HFFc6 (cell line): ENCODE measurements around the gene NOS1. TPM values are rescaled to one million over a fixed set of nuclear protein-coding genes. Genes with fewer than 3 reads are reported as not detected.
"Not testable (repeated sequence)": the region's sequence is repeated elsewhere in the genome, so short reads cannot be mapped to it uniquely, and the experiment has no call there.

Source experiments
- DNase-seq: peaks from one replicate; pipeline ENCODE4 v3.0.0-alpha.2; 2018
- H3K27ac Mint-ChIP-seq: 2 replicates; pipeline ENCODE4 v1.8.0; 2020; ENCODE audit warnings: mild to moderate bottlenecking, mixed read lengths
- H3K27me3 Mint-ChIP-seq: 2 replicates; pipeline ENCODE4 v1.8.0; 2021; ENCODE audit warnings: mild to moderate bottlenecking, moderate library complexity, mixed read lengths; ENCODE audit not compliant: insufficient read depth
- H3K36me3 Mint-ChIP-seq: 2 replicates; pipeline ENCODE4 v1.8.0; 2021; ENCODE audit warnings: low read depth, mixed read lengths
- H3K4me1 Mint-ChIP-seq: 2 replicates; pipeline ENCODE4 v1.8.0; 2020; ENCODE audit warnings: low read depth, mixed read lengths
- H3K4me3 Mint-ChIP-seq: 2 replicates; pipeline ENCODE4 v1.8.0; 2020; ENCODE audit warnings: mild to moderate bottlenecking, moderate library complexity, mixed read lengths
- H3K9me3 Mint-ChIP-seq: 2 replicates; pipeline ENCODE4 v1.8.0; 2020; ENCODE audit warnings: mild to moderate bottlenecking, mixed read lengths
- total RNA-seq, 6 experiments: library from RNA; stranded (reverse); fragmentation: NEBNext Ultra II Directional; extraction: Animal tissue kit (Norgen Biotek cat#: 25700); gene quantifications; 2 replicates in 1 of 6; 3 replicates in 5 of 6; pipeline ENCODE4 v1.2.3, GENCODE V29; 2021
- TF ChIP-seq, protein P1 (sequence below): fragments of 200-600 bp; sonication (generic); IDR thresholded peaks from 2 replicates; pipeline ENCODE4 v1.5.0; 2021; ENCODE audit warnings: antibody characterized with exemption, mild to moderate bottlenecking

Gene NOS1
- total RNA-seq, 6 experiments from 2014 or later = not detected

DNA sequence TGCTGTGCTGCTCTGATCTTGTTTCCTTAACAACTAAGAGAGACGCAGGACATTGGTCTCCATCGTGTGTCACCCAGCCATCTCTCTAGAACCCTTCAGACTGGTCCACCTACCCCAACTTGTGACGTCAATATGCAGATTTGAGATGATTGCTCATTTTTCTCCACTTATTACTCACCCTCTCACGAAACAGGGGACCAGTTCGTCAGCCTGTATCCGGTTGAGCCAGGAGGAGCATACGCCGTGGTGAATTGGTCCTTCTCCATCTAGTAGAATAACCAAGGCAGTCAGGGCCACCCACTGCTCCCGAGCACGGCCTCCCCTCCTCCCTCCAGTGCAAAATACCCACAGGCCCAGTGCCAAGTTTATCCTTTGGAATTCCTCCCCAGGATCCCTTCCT is 134.9 kb downstream of the NOS1 start:
- Mint-ChIP-seq H3K4me3 (no peak overlapping the region), H3K4me1 (no peaks in the 10 kb centered on the region), H3K27me3 (peaks cover 4% of the 10 kb centered on the region), H3K27ac (no peak overlapping the region), H3K36me3 (no peaks in the 10 kb centered on the region), H3K9me3 (no peaks in the 10 kb centered on the region)
- DNase-seq = no peak
- TF ChIP-seq, protein P1, sequence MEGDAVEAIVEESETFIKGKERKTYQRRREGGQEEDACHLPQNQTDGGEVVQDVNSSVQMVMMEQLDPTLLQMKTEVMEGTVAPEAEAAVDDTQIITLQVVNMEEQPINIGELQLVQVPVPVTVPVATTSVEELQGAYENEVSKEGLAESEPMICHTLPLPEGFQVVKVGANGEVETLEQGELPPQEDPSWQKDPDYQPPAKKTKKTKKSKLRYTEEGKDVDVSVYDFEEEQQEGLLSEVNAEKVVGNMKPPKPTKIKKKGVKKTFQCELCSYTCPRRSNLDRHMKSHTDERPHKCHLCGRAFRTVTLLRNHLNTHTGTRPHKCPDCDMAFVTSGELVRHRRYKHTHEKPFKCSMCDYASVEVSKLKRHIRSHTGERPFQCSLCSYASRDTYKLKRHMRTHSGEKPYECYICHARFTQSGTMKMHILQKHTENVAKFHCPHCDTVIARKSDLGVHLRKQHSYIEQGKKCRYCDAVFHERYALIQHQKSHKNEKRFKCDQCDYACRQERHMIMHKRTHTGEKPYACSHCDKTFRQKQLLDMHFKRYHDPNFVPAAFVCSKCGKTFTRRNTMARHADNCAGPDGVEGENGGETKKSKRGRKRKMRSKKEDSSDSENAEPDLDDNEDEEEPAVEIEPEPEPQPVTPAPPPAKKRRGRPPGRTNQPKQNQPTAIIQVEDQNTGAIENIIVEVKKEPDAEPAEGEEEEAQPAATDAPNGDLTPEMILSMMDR = no peak

DNA sequence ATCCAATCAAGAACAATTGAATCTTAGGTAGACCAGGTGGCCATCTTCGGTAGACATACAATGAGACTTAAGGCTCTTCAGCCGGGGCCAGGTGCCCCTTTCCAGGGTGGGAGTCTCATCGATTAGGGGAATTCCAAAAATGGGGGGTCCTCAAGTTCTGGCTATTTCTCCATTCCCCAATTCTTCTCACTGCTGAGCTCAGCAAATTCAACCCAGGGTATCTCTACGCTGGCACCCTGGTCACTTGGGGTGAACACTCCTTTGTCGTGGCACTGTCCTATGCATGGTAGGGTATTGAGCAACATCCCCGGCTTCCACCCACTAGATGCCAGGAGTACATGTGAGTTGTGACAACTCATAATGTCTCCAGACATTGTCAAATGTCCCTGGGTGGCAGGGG is 136.2 kb downstream of the NOS1 start:
- TF ChIP-seq, protein P1 = no peak
- H3K36me3 Mint-ChIP-seq = no peaks in the 10 kb centered on the region
- H3K27me3 Mint-ChIP-seq = peaks cover 2% of the 10 kb centered on the region
- DNase-seq = no peak
- no peaks in the 10 kb centered on the region for H3K4me1 Mint-ChIP-seq
- no peak overlapping the region for H3K27ac Mint-ChIP-seq
- H3K4me3 Mint-ChIP-seq = no peak overlapping the region
- no peaks in the 10 kb centered on the region for H3K9me3 Mint-ChIP-seq

DNA sequence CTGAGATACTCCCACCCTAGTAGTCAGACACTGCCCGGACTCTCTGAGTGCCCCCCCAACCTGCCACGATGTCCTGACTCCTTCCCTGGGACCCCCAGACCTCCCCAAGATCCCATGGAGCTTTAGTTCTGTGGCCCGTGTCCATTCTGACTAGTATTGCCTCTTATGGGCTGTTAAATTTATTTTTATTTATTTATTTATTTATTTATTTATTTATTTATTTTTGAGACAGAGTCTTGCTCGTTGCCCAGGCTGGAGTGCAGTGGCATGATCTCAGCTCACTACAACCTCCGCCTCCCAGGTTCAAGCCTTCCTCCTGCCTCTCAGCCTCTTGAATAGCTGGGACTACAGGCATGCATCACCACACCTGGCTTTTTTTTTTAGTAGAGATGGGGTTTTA is 140.5 kb downstream of the NOS1 start:
- DNase-seq, H3K27ac Mint-ChIP-seq, H3K36me3 Mint-ChIP-seq, H3K9me3 Mint-ChIP-seq, H3K4me1 Mint-ChIP-seq, H3K4me3 Mint-ChIP-seq: not testable (repeated sequence)
- H3K27me3 Mint-ChIP-seq = peaks cover 28% of the 10 kb centered on the region

DNA sequence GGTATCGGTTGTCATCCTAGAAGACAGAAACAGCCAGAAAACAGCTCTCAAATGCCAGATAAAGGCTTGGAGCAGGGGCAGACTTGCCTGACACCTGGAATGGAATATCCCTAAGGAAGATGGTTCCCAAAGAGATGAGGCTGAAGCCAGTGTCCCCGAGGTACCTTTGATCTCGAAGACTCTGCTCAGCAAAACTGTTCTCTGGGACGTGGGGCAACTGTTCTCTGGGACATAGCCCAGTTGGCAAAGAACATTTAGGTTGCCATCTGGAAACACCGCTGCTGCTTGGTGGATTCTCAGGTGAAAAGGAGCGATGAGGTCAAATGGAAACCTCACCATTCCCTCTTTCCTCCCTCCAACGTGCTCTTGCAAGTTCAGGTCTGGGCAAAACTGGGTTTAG is 143.3 kb downstream of the NOS1 start:
- no peak overlapping the region for H3K4me3 Mint-ChIP-seq
- TF ChIP-seq, protein P1 = no peak
- H3K36me3 Mint-ChIP-seq = no peaks in the 10 kb centered on the region
- no peak overlapping the region for H3K27ac Mint-ChIP-seq
- no peaks in the 10 kb centered on the region for H3K9me3 Mint-ChIP-seq
- peaks cover 28% of the 10 kb centered on the region for H3K27me3 Mint-ChIP-seq
- no peaks in the 10 kb centered on the region for H3K4me1 Mint-ChIP-seq
- no peak for DNase-seq

DNA sequence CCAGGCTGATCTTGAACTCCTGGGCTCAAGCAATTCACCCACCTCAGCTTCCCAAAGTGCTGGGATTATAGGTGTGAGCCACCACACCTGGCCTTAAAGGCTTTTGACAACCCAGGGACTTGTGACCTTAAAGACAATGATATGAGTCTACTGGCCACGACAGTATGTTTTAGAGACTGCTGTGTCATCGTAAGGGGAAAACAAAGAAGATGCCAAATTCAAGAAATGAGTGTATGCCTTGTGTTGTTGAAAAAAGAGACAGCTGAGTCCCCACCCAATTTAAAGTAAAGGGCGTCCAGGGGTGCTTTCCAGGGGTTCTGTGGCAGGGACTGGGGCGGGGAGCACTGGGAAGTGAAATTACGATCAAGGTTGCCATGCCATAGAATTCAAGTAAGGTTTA is 144.7 kb downstream of the NOS1 start:
- Mint-ChIP-seq H3K27me3 (peaks cover 29% of the 10 kb centered on the region), H3K36me3 (no peaks in the 10 kb centered on the region), H3K4me1 (no peaks in the 10 kb centered on the region), H3K27ac (no peak overlapping the region), H3K4me3 (no peak overlapping the region), H3K9me3 (no peaks in the 10 kb centered on the region)
- DNase-seq = no peak
- TF ChIP-seq, protein P1 = no peak

DNA sequence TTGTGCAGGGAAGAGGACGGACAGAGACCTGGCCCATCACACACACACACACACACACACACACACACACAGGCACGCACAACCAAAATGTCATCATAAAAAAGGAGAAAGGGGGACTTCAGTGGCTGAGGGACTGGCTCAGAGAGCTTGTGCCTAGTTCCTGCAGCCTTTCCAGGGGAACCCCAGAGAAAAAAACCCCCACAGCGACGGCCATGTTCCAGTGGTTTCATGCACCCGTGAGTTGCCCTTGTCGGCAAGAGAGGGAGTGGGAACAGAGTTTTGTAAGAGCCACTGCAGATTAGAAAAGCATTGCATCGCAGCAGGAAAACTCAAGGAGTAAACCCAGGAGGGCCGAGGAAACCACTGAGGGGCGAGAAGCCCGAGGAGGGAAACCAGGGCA is 146.6 kb downstream of the NOS1 start:
- no peak for DNase-seq
- Mint-ChIP-seq H3K9me3 (no peaks in the 10 kb centered on the region), H3K4me3 (no peak overlapping the region), H3K27ac (no peak overlapping the region), H3K27me3 (peaks cover 33% of the 10 kb centered on the region), H3K4me1 (no peaks in the 10 kb centered on the region), H3K36me3 (no peaks in the 10 kb centered on the region)
- TF ChIP-seq, protein P1 = no peak
